ENCODE data around the gene FAM163B.

The FAM163B gene

DNA sequence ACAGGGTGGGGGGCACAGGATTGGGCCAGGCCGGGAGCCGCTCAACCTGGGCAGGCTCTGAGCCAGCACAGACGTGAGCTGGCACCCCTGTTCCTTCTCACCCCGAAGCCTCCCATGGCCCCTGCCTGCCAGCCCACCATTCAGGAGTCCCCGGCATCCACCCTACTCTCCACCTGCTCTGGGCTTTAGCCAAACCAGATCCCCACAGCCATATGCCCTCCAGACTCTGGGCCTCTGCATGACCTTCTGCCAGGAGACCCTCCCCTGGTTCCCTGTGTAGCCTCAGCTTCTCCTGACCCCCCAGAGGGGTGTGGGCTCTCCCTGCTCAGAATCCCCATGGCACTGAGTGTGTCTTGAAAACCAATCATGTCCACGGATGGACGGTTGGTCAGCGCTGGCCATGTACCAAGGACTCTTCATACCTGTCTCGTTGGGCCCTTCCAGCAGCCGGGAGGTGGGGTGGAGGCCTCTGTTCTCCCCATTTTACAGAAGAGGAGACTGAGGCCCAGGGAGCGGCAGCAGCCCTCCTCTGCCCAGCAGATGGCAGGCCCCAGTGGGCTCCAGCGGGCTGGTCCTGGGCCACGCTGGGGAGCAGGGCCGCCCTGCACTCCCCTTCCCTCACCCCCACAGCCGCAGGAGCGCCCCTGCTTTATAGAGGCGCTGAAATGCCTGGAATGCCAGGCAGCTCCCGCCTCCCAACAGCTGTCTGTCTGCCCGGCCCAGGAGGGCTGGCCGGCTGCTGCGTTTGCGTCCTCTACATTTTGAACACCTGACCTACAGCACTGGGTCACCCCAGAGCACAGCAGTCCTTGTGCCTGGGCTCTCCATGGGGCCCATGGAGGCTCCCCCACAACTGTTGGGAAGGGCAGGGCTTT lies 81.0 kb downstream of the FAM163B start:
- DNase-seq (ENCODE audit: low read depth in 2 of 2): no peak

DNA sequence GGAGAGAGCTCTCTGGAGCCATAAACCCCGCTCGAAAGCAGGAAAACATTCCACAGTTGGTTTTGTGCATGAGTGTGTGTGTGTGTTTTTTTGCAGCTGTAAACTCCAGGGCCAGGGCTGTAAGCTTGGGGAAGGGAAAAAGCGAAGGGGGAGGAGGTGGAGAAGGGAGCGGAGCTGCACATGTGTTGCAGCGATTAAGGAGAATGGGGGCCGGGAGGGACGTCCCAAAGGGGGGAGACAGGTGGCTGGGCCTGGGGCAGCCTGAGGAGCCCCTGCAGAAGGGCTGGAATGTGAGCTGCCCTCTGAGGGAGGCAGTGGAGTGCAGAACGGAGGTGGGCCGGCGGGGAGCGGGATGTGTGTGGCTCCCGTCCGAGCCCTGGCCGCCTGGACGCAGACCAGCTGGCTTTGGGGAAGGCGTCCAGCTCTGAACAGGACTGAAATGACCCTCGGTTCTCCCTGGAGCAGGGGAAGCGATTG lies 81.7 kb downstream of the FAM163B start:
- no peak for DNase-seq (ENCODE audit: low read depth in 2 of 2)
